Loucy (cell line): Measurements from ENCODE around the gene RPL31.

Source experiments
- EZH2phosphoT487 ChIP-seq: fragments of 200-600 bp; IDR thresholded peaks from 2 replicates; pipeline ENCODE4 v1.6.1; 2018; ENCODE audit warnings: antibody characterized with exemption, mild to moderate bottlenecking, moderate library complexity, borderline replicate concordance
- TF ChIP-seq, protein P1 (sequence below): fragments of 200-600 bp; sonication (generic); conservative IDR thresholded peaks from 2 replicates; pipeline ENCODE4 v1.5.1; 2014; ENCODE audit warnings: mild to moderate bottlenecking, antibody characterized with exemption, low read length

- TF ChIP-seq, protein P1, sequence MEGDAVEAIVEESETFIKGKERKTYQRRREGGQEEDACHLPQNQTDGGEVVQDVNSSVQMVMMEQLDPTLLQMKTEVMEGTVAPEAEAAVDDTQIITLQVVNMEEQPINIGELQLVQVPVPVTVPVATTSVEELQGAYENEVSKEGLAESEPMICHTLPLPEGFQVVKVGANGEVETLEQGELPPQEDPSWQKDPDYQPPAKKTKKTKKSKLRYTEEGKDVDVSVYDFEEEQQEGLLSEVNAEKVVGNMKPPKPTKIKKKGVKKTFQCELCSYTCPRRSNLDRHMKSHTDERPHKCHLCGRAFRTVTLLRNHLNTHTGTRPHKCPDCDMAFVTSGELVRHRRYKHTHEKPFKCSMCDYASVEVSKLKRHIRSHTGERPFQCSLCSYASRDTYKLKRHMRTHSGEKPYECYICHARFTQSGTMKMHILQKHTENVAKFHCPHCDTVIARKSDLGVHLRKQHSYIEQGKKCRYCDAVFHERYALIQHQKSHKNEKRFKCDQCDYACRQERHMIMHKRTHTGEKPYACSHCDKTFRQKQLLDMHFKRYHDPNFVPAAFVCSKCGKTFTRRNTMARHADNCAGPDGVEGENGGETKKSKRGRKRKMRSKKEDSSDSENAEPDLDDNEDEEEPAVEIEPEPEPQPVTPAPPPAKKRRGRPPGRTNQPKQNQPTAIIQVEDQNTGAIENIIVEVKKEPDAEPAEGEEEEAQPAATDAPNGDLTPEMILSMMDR = no peak
- no peak for TF ChIP-seq EZH2phosphoT487
These were observed 6.6 kb upstream of the RPL31 start for GRCh38 chr2:100995309-100996075.
